HEK293 (cell line): ENCODE results near the gene GHRH.

ENCODE experiments used
- CTCF ChIA-PET: fragments of 350-600 bp; formaldehyde crosslinking; extraction: SDS; loops from one replicate; lab custom pipeline; 2021; ENCODE audit warnings: antibody characterized with exemption; lab: Yijun Ruan, JAX
- POLR2A ChIA-PET: fragments of 300-600 bp; formaldehyde crosslinking; extraction: SDS; loops from one replicate; lab custom pipeline; 2020; ENCODE audit warnings: antibody characterized with exemption, inconsistent platforms; lab: Yijun Ruan, JAX
- H3K27ac ChIP-seq: fragments of 200-500 bp; sonication (Bioruptor generic); 2 replicates; pipeline ENCODE4 v1.5.1; 2014; ENCODE audit warnings: low read depth, low read length, control low read depth, inconsistent platforms; ENCODE audit errors: extremely low read depth
- H3K36me3 ChIP-seq, 2 experiments: fragments of 200-500 bp in 1 of 2; sonication (Bioruptor generic) in 1 of 2; 1 replicate in 1 of 2; 2 replicates in 1 of 2; pipeline ENCODE4 v1.5.1; 2014 to 2017; ENCODE audit warnings: inconsistent platforms in 2 of 2, low read length in 2 of 2; ENCODE audit not compliant: control insufficient read depth in 2 of 2, insufficient read depth in 1 of 2
- H3K4me1 ChIP-seq: fragments of 200-500 bp; sonication (Bioruptor generic); 2 replicates; pipeline ENCODE4 v1.5.1; 2014; ENCODE audit warnings: mild to moderate bottlenecking, low read length, inconsistent platforms; ENCODE audit not compliant: control insufficient read depth, insufficient read depth
- H3K4me3 ChIP-seq: 2 replicates; pipeline ENCODE4 v1.5.1; 2011; ENCODE audit warnings: low read depth, mild to moderate bottlenecking, control low read depth, low read length, moderate library complexity
- H3K9me3 ChIP-seq: fragments of 200-500 bp; sonication (Bioruptor generic); 2 replicates; pipeline ENCODE4 v1.5.1; 2014; ENCODE audit warnings: low read depth, low read length, inconsistent platforms; ENCODE audit not compliant: control insufficient read depth, insufficient read depth
- CTCF ChIP-seq: fragments of 450-650 bp; formaldehyde crosslinking; IDR thresholded peaks from 2 replicates; pipeline ENCODE4 v1.5.1; 2016; ENCODE audit warnings: missing biosample characterization, missing genetic modification characterization
- GLIS2 ChIP-seq: fragments of 450-650 bp; formaldehyde crosslinking; IDR thresholded peaks from 2 replicates; pipeline ENCODE4 v1.5.1; 2016; ENCODE audit warnings: missing biosample characterization, missing genetic modification characterization
- PATZ1 ChIP-seq: fragments of 450-650 bp; formaldehyde crosslinking; IDR thresholded peaks from 2 replicates; pipeline ENCODE4 v1.5.1; 2016; ENCODE audit warnings: missing biosample characterization, missing genetic modification characterization
- ZNF16 ChIP-seq: fragments of 450-650 bp; formaldehyde crosslinking; IDR thresholded peaks from 2 replicates; pipeline ENCODE4 v1.5.1; 2016; ENCODE audit warnings: low read depth, missing biosample characterization, missing genetic modification characterization
- ZNF174 ChIP-seq: fragments of 450-650 bp; formaldehyde crosslinking; IDR thresholded peaks from 2 replicates; pipeline ENCODE4 v1.5.0; 2017; ENCODE audit warnings: missing biosample characterization, mild to moderate bottlenecking, missing genetic modification characterization
- ZNF19 ChIP-seq: fragments of 450-650 bp; formaldehyde crosslinking; IDR thresholded peaks from 2 replicates; pipeline ENCODE4; 2016; ENCODE audit warnings: missing biosample characterization, missing genetic modification characterization, low read depth
- ZNF2 ChIP-seq: fragments of 450-650 bp; formaldehyde crosslinking; IDR thresholded peaks from 2 replicates; pipeline ENCODE4 v1.5.1; 2016; ENCODE audit warnings: missing biosample characterization, missing genetic modification characterization
- ZNF366 ChIP-seq: fragments of 450-650 bp; formaldehyde crosslinking; conservative IDR thresholded peaks from 2 replicates; pipeline ENCODE4 v1.5.1; 2016; ENCODE audit warnings: missing biosample characterization, missing genetic modification characterization
- ZNF48 ChIP-seq: fragments of 450-650 bp; formaldehyde crosslinking; IDR thresholded peaks from 2 replicates; pipeline ENCODE4 v1.5.1; 2016; ENCODE audit warnings: missing biosample characterization, missing genetic modification characterization
- ZNF488 ChIP-seq: fragments of 450-650 bp; formaldehyde crosslinking; IDR thresholded peaks from 2 replicates; pipeline ENCODE4 v1.5.1; 2016; ENCODE audit warnings: missing biosample characterization, missing genetic modification characterization
- ZNF518A ChIP-seq: fragments of 450-650 bp; formaldehyde crosslinking; conservative IDR thresholded peaks from 2 replicates; pipeline ENCODE4 v1.5.1; 2016; ENCODE audit warnings: low read depth, missing biosample characterization, missing genetic modification characterization
- ZNF530 ChIP-seq: fragments of 450-650 bp; formaldehyde crosslinking; IDR thresholded peaks from 2 replicates; pipeline ENCODE4 v1.5.1; 2016; ENCODE audit warnings: low read depth, missing biosample characterization, missing genetic modification characterization
- ZNF558 ChIP-seq: fragments of 450-650 bp; formaldehyde crosslinking; IDR thresholded peaks from 2 replicates; pipeline ENCODE4 v1.5.1; 2016; ENCODE audit warnings: missing biosample characterization, missing genetic modification characterization
- ZNF658 ChIP-seq: fragments of 450-650 bp; formaldehyde crosslinking; IDR thresholded peaks from 2 replicates; pipeline ENCODE4; 2016; ENCODE audit warnings: missing biosample characterization, missing genetic modification characterization
- ZNF830 ChIP-seq: fragments of 450-650 bp; IDR thresholded peaks from 2 replicates; pipeline ENCODE4 v1.5.0; 2018; ENCODE audit warnings: missing biosample characterization, missing genetic modification characterization, low read depth, mild to moderate bottlenecking, moderate library complexity
- ZNF837 ChIP-seq: fragments of 450-650 bp; formaldehyde crosslinking; IDR thresholded peaks from 2 replicates; pipeline ENCODE4 v1.5.1; 2016; ENCODE audit warnings: missing biosample characterization, missing genetic modification characterization
- TF ChIP-seq, protein P1 (sequence below): fragments of 450-650 bp; formaldehyde crosslinking; IDR thresholded peaks from 2 replicates; pipeline ENCODE4 v1.5.1; 2016; ENCODE audit warnings: missing biosample characterization, missing genetic modification characterization
- TF ChIP-seq, protein P2 (sequence below): fragments of 450-650 bp; formaldehyde crosslinking; IDR thresholded peaks from 2 replicates; pipeline ENCODE4; 2016; ENCODE audit warnings: missing biosample characterization, missing genetic modification characterization
- TF ChIP-seq, protein P3 (sequence below): fragments of 450-650 bp; formaldehyde crosslinking; IDR thresholded peaks from 2 replicates; pipeline ENCODE4 v1.5.1; 2016; ENCODE audit warnings: missing biosample characterization, missing genetic modification characterization

The GHRH gene

DNA sequence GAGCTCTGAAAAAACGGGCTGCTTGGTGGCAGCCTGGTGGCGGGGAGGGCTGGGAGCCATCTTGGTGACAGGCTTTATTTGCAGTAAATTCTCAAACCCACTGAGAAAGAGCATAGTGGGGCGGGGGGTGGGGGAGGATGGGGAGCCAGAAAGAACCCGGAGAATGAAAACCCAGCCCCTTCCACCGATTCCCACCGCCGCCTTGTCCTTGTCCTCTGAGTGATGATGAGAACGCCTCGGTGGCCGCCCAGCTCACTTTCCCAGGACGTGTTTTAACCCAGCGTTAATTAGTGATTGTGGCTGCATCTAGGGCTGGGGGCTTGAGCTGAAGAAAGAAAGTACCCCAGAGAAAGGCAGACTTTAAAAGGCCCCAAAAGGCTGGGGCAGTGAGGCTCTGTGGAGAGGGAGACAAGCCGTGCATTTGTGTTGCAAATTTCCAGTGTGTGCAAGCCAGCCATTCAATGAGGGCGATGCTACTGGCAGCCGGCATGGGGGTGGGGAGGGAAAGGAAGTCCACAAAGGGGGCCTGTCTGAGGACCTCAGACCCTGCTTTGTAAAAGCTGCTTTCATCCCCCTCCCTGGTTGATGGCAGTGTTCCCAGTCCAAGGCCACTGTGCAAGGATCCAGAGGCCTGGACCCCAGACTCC, 6.2 kb upstream of the GHRH start:
- H3K9me3 ChIP-seq: no peaks in the 10 kb centered on the region
- H3K4me3 ChIP-seq: no peak overlapping the region
- no peaks in the 10 kb centered on the region for H3K4me1 ChIP-seq
- POLR2A ChIA-PET: no interaction called here
- CTCF ChIA-PET: interaction anchor here (0.7 to 6.7 kb wide), 5 partner anchors 117 to 265 kb away, joined by 3 to 125 read pairs (median 3); no protein-coding TSS in a partner anchor
- H3K36me3 ChIP-seq: no peaks in the 10 kb centered on the region
- TF ChIP-seq GLIS2 (tag by site-specific recombination) (no peak), PATZ1 (tag by site-specific recombination) (no peak), ZNF518A (tag by site-specific recombination) (no peak), CTCF (tag by site-specific recombination) (no peak)
- TF ChIP-seq, protein P1, sequence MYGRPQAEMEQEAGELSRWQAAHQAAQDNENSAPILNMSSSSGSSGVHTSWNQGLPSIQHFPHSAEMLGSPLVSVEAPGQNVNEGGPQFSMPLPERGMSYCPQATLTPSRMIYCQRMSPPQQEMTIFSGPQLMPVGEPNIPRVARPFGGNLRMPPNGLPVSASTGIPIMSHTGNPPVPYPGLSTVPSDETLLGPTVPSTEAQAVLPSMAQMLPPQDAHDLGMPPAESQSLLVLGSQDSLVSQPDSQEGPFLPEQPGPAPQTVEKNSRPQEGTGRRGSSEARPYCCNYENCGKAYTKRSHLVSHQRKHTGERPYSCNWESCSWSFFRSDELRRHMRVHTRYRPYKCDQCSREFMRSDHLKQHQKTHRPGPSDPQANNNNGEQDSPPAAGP: no peak
- TF ChIP-seq, protein P2, sequence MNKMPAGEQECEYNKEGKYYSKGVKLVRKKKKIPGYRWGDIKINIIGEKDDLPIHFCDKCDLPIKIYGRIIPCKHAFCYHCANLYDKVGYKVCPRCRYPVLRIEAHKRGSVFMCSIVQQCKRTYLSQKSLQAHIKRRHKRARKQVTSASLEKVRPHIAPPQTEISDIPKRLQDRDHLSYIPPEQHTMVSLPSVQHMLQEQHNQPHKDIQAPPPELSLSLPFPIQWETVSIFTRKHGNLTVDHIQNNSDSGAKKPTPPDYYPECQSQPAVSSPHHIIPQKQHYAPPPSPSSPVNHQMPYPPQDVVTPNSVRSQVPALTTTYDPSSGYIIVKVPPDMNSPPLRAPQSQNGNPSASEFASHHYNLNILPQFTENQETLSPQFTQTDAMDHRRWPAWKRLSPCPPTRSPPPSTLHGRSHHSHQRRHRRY (tag by site-specific recombination): no peak
- no peak overlapping the region for H3K27ac ChIP-seq

- H3K27ac ChIP-seq: no peak overlapping the region
- TF ChIP-seq ZNF366 (tag by site-specific recombination): no peak
- no peak for TF ChIP-seq ZNF19 (tag by site-specific recombination)
- TF ChIP-seq ZNF837: no peak
- no peak for TF ChIP-seq ZNF558
- TF ChIP-seq ZNF2: no peak
- no peak for TF ChIP-seq ZNF658 (tag by site-specific recombination)
- TF ChIP-seq ZNF530 (tag by site-specific recombination): no peak
- no peak for TF ChIP-seq ZNF174 (tag by site-specific recombination)
- TF ChIP-seq ZNF16: no peak
- TF ChIP-seq ZNF48 (tag by site-specific recombination): no peak
- TF ChIP-seq ZNF488 (tag by site-specific recombination): no peak
- TF ChIP-seq ZNF830: no peak
- TF ChIP-seq, protein P3, sequence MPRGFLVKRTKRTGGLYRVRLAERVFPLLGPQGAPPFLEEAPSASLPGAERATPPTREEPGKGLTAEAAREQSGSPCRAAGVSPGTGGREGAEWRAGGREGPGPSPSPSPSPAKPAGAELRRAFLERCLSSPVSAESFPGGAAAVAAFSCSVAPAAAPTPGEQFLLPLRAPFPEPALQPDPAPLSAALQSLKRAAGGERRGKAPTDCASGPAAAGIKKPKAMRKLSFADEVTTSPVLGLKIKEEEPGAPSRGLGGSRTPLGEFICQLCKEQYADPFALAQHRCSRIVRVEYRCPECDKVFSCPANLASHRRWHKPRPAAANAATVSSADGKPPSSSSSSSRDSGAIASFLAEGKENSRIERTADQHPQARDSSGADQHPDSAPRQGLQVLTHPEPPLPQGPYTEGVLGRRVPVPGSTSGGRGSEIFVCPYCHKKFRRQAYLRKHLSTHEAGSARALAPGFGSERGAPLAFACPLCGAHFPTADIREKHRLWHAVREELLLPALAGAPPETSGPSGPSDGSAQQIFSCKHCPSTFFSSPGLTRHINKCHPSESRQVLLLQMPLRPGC (tag by site-specific recombination): no peak
- TF ChIP-seq, all 188 proteins: peak for 0
- ChIA-PET CTCF (interaction anchor here (0.8 to 6.7 kb wide), 5 partner anchors 9 to 297 kb away, joined by 3 to 125 read pairs (median 4); no protein-coding TSS in a partner anchor), POLR2A (interaction anchor here (1.3 kb wide), 1 partner anchor 261 kb away, joined by 3 read pairs; the partner anchor contains the start of gene BLCAP)
- Histone ChIP-seq H3K36me3 (no peaks in the 10 kb centered on the region), H3K4me1 (no peaks in the 10 kb centered on the region), H3K4me3 (no peak overlapping the region), H3K9me3 (no peaks in the 10 kb centered on the region)
Observed at GRCh38 chr20:37266940-37267666, 5.5 kb upstream of the GHRH start.
